ENCODE measurements around the gene MTMR1.

GRCh38 chrX:150771116-150771515 lies 77.9 kb downstream of the MTMR1 start:
- TF ChIP-seq CTCF (IDR thresholded peaks at IDR 0.05) (no peak), EZH2 (IDR thresholded peaks at IDR 0.05; ENCODE audit: borderline replicate concordance, insufficient read depth, low read depth, low read length, poor library complexity, severe bottlenecking) (no peak)
